Psoas muscle (tissue), 8 donors: ENCODE measurements around the gene TMEM43. TPM values are rescaled to one million over a fixed set of nuclear protein-coding genes. Genes with fewer than 3 reads are reported as not detected.
"Not testable (repeated sequence)": the region's sequence is repeated elsewhere in the genome, so short reads cannot be mapped to it uniquely, and the experiment has no call there.

Source experiments
- ATAC-seq, 4 donors: fragments of 200-7000 bp; cut with Tn5 transposase; one replicate each; pipeline ENCODE4 v1.9.1; 2020; ENCODE audit warnings: moderate library complexity in 3 of 4, mild to moderate bottlenecking in 2 of 4
- DNase-seq, 2 donors: peaks; one replicate each; pipeline ENCODE4 v3.0.0-alpha.2; 2020
- H3K27ac ChIP-seq: fragments of 200-600 bp; one replicate; pipeline ENCODE4 v1.8.0; 2022
- H3K27me3 ChIP-seq, 3 donors: fragments of 200-600 bp in 1 of 3; one replicate each; pipeline versions ENCODE4 v1.6.1 to v1.8.0; 2013 to 2022; ENCODE audit warnings: low read length in 2 of 3, mild to moderate bottlenecking in 2 of 3, moderate library complexity in 1 of 3; ENCODE audit not compliant: insufficient read depth in 3 of 3
- H3K36me3 ChIP-seq, 2 donors: fragments of 200-600 bp in 1 of 2; one replicate each; pipeline versions ENCODE4 v1.6.1 to v1.8.0; 2013 to 2022; ENCODE audit warnings: low read depth in 1 of 2, mild to moderate bottlenecking in 1 of 2, moderate library complexity in 1 of 2; ENCODE audit not compliant: insufficient read depth in 1 of 2
- H3K4me1 ChIP-seq: fragments of 200-600 bp; one replicate; pipeline ENCODE4 v1.8.0; 2022
- H3K4me3 ChIP-seq: fragments of 200-600 bp; one replicate; pipeline ENCODE4 v1.8.0; 2022; ENCODE audit warnings: mild to moderate bottlenecking
- H3K9me3 ChIP-seq: fragments of 200-600 bp; one replicate; pipeline ENCODE4 v1.8.0; 2022
- CTCF ChIP-seq: fragments of 200-600 bp; IDR thresholded peaks from one replicate; pipeline ENCODE4 v1.8.0; 2022; ENCODE audit warnings: antibody characterized with exemption
- WGBS, 3 donors: extraction: QIAGEN DNeasy Blood & Tissue Kit; methylation state at CpG; one replicate each; pipeline versions ENCODE4 v1.1.6 to v1.1.7; 2013; 5-methylcytosine and 5-hydroxymethylcytosine counted together
- intact Hi-C, 2 donors: fragments of 100-400 bp; cut with DNase I; formaldehyde crosslinking; loops; one replicate each; pipeline versions ENCODE4 v1.11.0 to v1.14.2; 2022
- polyA plus RNA-seq, 3 donors: library from polyadenylated mRNA; stranded (reverse); fragments of 200-250 nt; gene quantifications; one replicate each; pipeline ENCODE4 v1.2.3, GENCODE V29; 2013
- total RNA-seq, 4 donors: library from RNA; stranded (reverse); fragmentation: NEBNext Ultra II Directional in 2 of 4; extraction: Animal tissue kit (Norgen Biotek cat#: 25700) in 2 of 4; gene quantifications; one replicate each; pipeline versions ENCODE4 v1.2.1 to v1.2.4, GENCODE V29; 2021 to 2023
- donor health status: healthy with polysubstance abuse.
- donor health status: DM: no; HTN: no; CAD: no; lungs with moderate emphysema.
- donor health status: Bipolar disorder and iron deficiency.
- donor health status: healthy.
- donor health status: DM: yes; HTN: yes; CAD: no.
- donor health status: DM: no; HTN: no; CAD: no.
- donor health status: DM: no; HTN: no; CAD: no.
- donor health status: DM: yes; HTN: yes; CAD: no.

The TMEM43 gene
- total and polyA plus RNA-seq, 7 donors: 28.2 to 107 (median 41.5) TPM

DNA sequence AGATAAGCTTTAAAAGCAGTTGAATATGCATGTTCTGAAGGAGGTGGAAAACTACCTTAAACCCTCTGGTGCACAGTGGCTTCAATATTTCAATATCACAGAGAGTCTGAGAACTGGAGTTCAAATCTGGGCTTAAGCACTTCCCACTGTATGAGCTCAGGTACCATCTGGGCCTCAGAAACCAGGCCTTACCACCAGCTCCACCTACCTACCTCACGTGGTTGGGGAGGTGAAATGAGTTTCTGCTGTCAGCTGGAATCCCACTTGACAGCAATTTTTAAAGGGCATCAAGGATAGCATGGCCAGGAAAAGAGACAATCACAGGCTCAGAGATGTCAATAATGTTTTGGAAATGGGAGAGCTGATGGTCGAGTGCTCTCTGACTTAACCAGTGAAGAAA lies 5.2 kb upstream of the TMEM43 start:
- Histone ChIP-seq H3K27me3 (no peaks in the 10 kb centered on the region), H3K4me1 (peaks cover 13% of the 10 kb centered on the region), H3K4me3 (no peak overlapping the region), H3K36me3 (peaks cover 19 to 60% of the 10 kb centered on the region in 2 donors), H3K9me3 (no peaks in the 10 kb centered on the region), H3K27ac (no peak overlapping the region)
- intact Hi-C loops: loop anchor here (5.0 to 10.0 kb wide), 2 partner anchors 222 to 545 kb away; no protein-coding TSS in a partner anchor
- no peak for TF ChIP-seq CTCF
- DNase-seq (no peak), ATAC-seq (no peak)
- 83 to 85% (median 84%) methylated on average over 2 of the region's 2 CpGs for whole genome bisulfite sequencing, 3 donors

DNA sequence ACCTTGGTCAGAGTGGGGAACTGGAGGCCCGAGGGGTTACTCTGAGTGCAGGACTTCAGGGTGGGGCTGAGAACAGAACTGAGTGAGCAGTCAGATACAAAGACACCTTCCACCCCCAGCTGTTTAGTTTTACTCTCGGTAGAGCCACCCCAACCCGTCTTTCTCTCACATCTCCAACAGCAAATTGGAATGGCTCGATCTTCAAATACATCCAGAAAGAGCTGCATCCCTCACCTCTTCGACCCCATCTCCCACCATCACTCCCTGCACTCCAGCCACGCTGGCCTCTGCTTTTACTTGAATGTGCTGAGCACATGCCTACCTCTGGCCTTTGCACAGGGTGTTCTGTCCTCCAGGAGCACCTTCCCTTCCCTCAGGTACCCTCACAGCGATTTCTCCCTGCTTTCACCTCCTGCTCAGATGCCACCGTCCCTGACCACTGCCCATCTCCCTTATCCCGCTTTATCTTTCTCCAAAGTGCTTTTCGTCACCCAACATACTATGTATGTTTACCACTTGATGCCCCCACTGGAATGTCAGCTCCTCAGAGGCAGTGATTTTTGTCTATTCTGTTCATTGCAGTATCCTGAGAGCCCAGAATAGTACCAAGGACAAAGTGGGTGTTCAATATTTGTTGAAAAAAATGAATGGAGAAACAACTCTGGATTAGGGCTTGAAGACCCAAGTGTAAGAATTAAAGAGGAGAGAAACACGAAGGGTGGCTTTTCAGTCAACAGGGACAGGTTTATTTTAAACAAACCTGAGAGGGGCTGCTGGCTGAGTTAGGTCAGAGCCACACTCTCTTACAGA lies 4.5 kb upstream of the TMEM43 start:
- ATAC-seq (no peak), DNase-seq (no peak)
- WGBS, 3 donors: 91 to 94% (median 91%) methylated on average over 11 of the region's 11 CpGs
- peaks cover 13% of the 10 kb centered on the region for H3K4me1 ChIP-seq
- H3K9me3 ChIP-seq: no peaks in the 10 kb centered on the region
- TF ChIP-seq CTCF: no peak
- H3K27ac ChIP-seq: no peak overlapping the region
- intact Hi-C loops: loop anchor here in 1 of 2 donors (5.0 kb wide), 1 partner anchor 223 kb away; no protein-coding TSS in a partner anchor
- no peak overlapping the region for H3K4me3 ChIP-seq
- H3K36me3 ChIP-seq: peaks cover 14 to 54% of the 10 kb centered on the region in 2 donors
- H3K27me3 ChIP-seq: no peaks in the 10 kb centered on the region

GRCh38 chr3:14120921-14121448 lies 3.9 kb upstream of the TMEM43 start:
- intact Hi-C loops: loop anchor here in 1 of 2 donors (5.0 kb wide), 1 partner anchor 224 kb away; no protein-coding TSS in a partner anchor
- not testable (repeated sequence) for DNase-seq, H3K9me3 ChIP-seq, ATAC-seq, H3K4me3 ChIP-seq, H3K27me3 ChIP-seq, H3K27ac ChIP-seq
- Histone ChIP-seq H3K36me3 (peaks cover 10 to 47% of the 10 kb centered on the region in 2 donors), H3K4me1 (peaks cover 15% of the 10 kb centered on the region)
- 89 to 95% (median 93%) methylated on average over 2 of the region's 2 CpGs for WGBS, 3 donors

GRCh38 chr3:14121859-14122258 lies 3.0 kb upstream of the TMEM43 start:
- H3K36me3 ChIP-seq: peaks cover 8 to 40% of the 10 kb centered on the region in 2 donors
- no peak for ATAC-seq
- intact Hi-C loops: loop anchor here in 1 of 2 donors (5.0 kb wide), 1 partner anchor 225 kb away; no protein-coding TSS in a partner anchor
- no peaks in the 10 kb centered on the region for H3K9me3 ChIP-seq
- TF ChIP-seq CTCF: no peak
- H3K27me3 ChIP-seq: no peaks in the 10 kb centered on the region
- no peak overlapping the region for H3K4me3 ChIP-seq
- no peak overlapping the region for H3K27ac ChIP-seq
- no peak for DNase-seq
- 91 to 94% (median 92%) methylated on average over 5 of the region's 5 CpGs for WGBS, 3 donors
- peaks cover 24% of the 10 kb centered on the region for H3K4me1 ChIP-seq

DNA sequence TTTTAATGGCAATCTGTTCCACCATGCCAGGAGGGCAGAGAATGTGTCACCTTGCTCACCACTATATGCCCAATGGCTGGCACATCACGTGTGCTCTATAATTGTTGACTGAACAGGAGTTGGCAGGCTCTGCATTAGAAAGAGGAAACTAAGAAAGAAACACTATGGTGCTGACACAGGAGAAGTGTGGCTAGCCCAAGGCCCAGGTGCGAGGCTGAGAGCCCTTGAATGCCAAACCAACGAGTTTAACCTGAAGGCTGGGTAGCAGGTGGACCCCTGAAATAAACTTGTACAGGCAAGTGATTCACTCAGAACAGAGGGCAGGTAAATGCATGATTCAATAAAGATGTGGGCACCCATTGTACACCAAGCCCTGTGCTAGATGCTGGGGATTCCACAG lies 2.6 kb upstream of the TMEM43 start:
- 52 to 60% (median 59%) methylated on average over 3 of the region's 3 CpGs for WGBS, 3 donors
- Histone ChIP-seq H3K9me3 (no peaks in the 10 kb centered on the region), H3K36me3 (peaks cover 8 to 44% of the 10 kb centered on the region in 2 donors), H3K27ac (no peak overlapping the region), H3K4me1 (peaks cover 28% of the 10 kb centered on the region), H3K4me3 (no peak overlapping the region), H3K27me3 (no peaks in the 10 kb centered on the region)
- no peak for TF ChIP-seq CTCF
- no peak for DNase-seq
- ATAC-seq: no peak
- intact Hi-C loops: loop anchor here in 1 of 2 donors (5.0 kb wide), 1 partner anchor 225 kb away; no protein-coding TSS in a partner anchor
